Epithelial cell of esophagus (primary cell): ENCODE data around the gene BAG5.
A peak's percentile ranks its signal among the peaks of the same experiment; 100 is the strongest.

ENCODE experiments used
- DNase-seq: peaks from one replicate; pipeline ENCODE4 v3.0.0; 2010; ENCODE audit warnings: low read depth
- H3K4me3 ChIP-seq: 2 replicates; pipeline ENCODE4 v1.5.1; 2011; ENCODE audit warnings: mild to moderate bottlenecking, low read length, control low read depth
- CTCF ChIP-seq: IDR thresholded peaks from 2 replicates; pipeline ENCODE4 v1.5.1; 2011; ENCODE audit warnings: low read depth, mild to moderate bottlenecking, low read length, control low read depth, inconsistent platforms; ENCODE audit not compliant: insufficient read depth; ENCODE audit errors: missing control alignments

BAG5 gene

GRCh38 chr14:103546652-103547454, 15.6 kb downstream of the BAG5 start:
- peak; percentile 84 for TF ChIP-seq CTCF
- peak; percentile 66 for DNase-seq

GRCh38 chr14:103545915-103546651, 16.4 kb downstream of the BAG5 start:
- TF ChIP-seq CTCF, result no peak
- DNase-seq, result no peak
- no peak overlapping the region for H3K4me3 ChIP-seq

More at GRCh38 chr14:103546652-103547454, 15.6 kb downstream of the BAG5 start:
- H3K4me3 ChIP-seq, result no peak overlapping the region

- no peak for TF ChIP-seq CTCF
- H3K4me3 ChIP-seq, result no peak overlapping the region
- DNase-seq, result no peak
Observed at GRCh38 chr14:103545219-103545914, 17.1 kb downstream of the BAG5 start.

- no peak for DNase-seq
- TF ChIP-seq CTCF, result no peak
- no peak overlapping the region for H3K4me3 ChIP-seq
Observed at GRCh38 chr14:103544388-103545218, 17.9 kb downstream of the BAG5 start.

GRCh38 chr14:103543721-103544387, 18.6 kb downstream of the BAG5 start:
- H3K4me3 ChIP-seq, result no peak overlapping the region
- TF ChIP-seq CTCF, result no peak
- DNase-seq, result no peak

- TF ChIP-seq CTCF, result no peak
- no peak for DNase-seq
- no peak overlapping the region for H3K4me3 ChIP-seq
Observed at GRCh38 chr14:103543140-103543539, 19.3 kb downstream of the BAG5 start.
